HCT116 (cell line): ENCODE results near the gene C2orf74. TPM values are rescaled to one million over a fixed set of nuclear protein-coding genes. Genes with fewer than 3 reads are reported as not detected.

Source experiments
- ATAC-seq: fragments of 200-7000 bp; cut with Tn5 transposase; 2 replicates; pipeline ENCODE4 v1.9.1; 2020; ENCODE audit warnings: mild to moderate bottlenecking, moderate library complexity
- BruUV-seq: library from RNA; stranded (reverse); fragments of 400-500 nt; replicated peaks from 2 replicates; lab custom pipeline; 2021; lab: Mats Ljungman, UMichigan
- CTCF ChIA-PET: fragments of 300-600 bp; sonication (Branson Sonifier 250); formaldehyde crosslinking; loops from one replicate; lab custom pipeline; 2021; ENCODE audit warnings: antibody characterized with exemption; lab: Charles Lee
- POLR2A ChIA-PET: fragments of 300-600, 350-600 bp; sonication (Branson Sonifier 250); formaldehyde crosslinking; loops from one replicate; lab custom pipeline; 2021; ENCODE audit warnings: antibody characterized with exemption; lab: Charles Lee
- RAD21 ChIA-PET, 2 experiments: fragments of 300-600 bp; sonication (Branson Sonifier 250); formaldehyde crosslinking; loops; one replicate each; lab custom pipeline; 2023; ENCODE audit warnings: low total read pairs in 2 of 2; ENCODE audit not compliant: uncharacterized antibody in 2 of 2, unreplicated experiment in 2 of 2, low non-redundant PET in 1 of 2; lab: Charles Lee
- DNase-seq: peaks from one replicate; pipeline ENCODE4 v3.0.0-alpha.2; 2010; ENCODE audit warnings: low read depth, low spot score
- H2AFZ ChIP-seq: fragments of 200-600 bp; shearing (Covaris generic), sonication (generic); 2 replicates; pipeline ENCODE4 v1.6.1; 2017; ENCODE audit warnings: low read depth, mixed run types, mixed read lengths, antibody characterized with exemption, low read length; ENCODE audit not compliant: poor library complexity, severe bottlenecking
- H3K27ac ChIP-seq: 2 replicates; pipeline ENCODE4 v1.5.1; 2012; ENCODE audit warnings: low read depth, low read length
- H3K27me3 ChIP-seq: fragments of 200-600 bp; sonication (generic); 2 replicates; pipeline ENCODE4 v1.6.1; 2016; ENCODE audit warnings: mixed run types, low read length, mixed read lengths; ENCODE audit not compliant: insufficient read depth
- H3K36me3 ChIP-seq, 2 experiments: fragments of 200-500 bp in 1 of 2; fragments of 200-600 bp in 1 of 2; sonication (Bioruptor generic) in 1 of 2; sonication (generic) in 1 of 2; 2 replicates each; pipeline versions ENCODE4 v1.5.1 to v1.6.1; 2014 to 2016; ENCODE audit warnings: low read length in 2 of 2, inconsistent platforms in 1 of 2, mixed read lengths in 1 of 2, mixed run types in 1 of 2; ENCODE audit not compliant: insufficient read depth in 2 of 2, control insufficient read depth in 1 of 2
- H3K4me1 ChIP-seq, 2 experiments: fragments of 200-600 bp in 1 of 2; sonication (generic) in 1 of 2; 2 replicates each; pipeline versions ENCODE4 v1.5.1 to v1.6.1; 2012 to 2017; ENCODE audit warnings: low read length in 2 of 2, inconsistent platforms in 1 of 2, mild to moderate bottlenecking in 1 of 2, mixed read lengths in 1 of 2, mixed run types in 1 of 2, moderate library complexity in 1 of 2; ENCODE audit not compliant: insufficient read depth in 2 of 2, control insufficient read depth in 1 of 2
- H3K4me2 ChIP-seq: fragments of 200-600 bp; sonication (generic); 2 replicates; pipeline ENCODE4 v1.6.1; 2017; ENCODE audit warnings: mixed run types, low read length, mixed read lengths
- H3K4me3 ChIP-seq, 2 experiments: fragments of 200-600 bp in 1 of 2; sonication (generic) in 1 of 2; replicated peaks in 1 of 2; 2 replicates each; pipeline ENCODE4 v1.5.1; 2011 to 2016; ENCODE audit warnings: low read length in 2 of 2, control low read depth in 1 of 2, low read depth in 1 of 2, mild to moderate bottlenecking in 1 of 2, mixed read lengths in 1 of 2, mixed run types in 1 of 2
- H3K79me2 ChIP-seq: fragments of 200-600 bp; sonication (generic); 2 replicates; pipeline ENCODE4 v1.6.1; 2017; ENCODE audit warnings: mild to moderate bottlenecking, mixed run types, low read length, moderate library complexity, mixed read lengths; ENCODE audit not compliant: insufficient read depth
- H3K9ac ChIP-seq: fragments of 200-600 bp; sonication (generic); 2 replicates; pipeline ENCODE4 v1.6.1; 2016; ENCODE audit warnings: low read length, mixed read lengths
- H3K9me2 ChIP-seq: fragments of 200-600 bp; sonication (generic), shearing (Covaris generic); 2 replicates; pipeline ENCODE4 v1.6.1; 2017; ENCODE audit warnings: mixed run types, mild to moderate bottlenecking, moderate library complexity; ENCODE audit not compliant: insufficient read depth
- H3K9me3 ChIP-seq, 2 experiments: fragments of 200-500 bp in 1 of 2; fragments of 200-600 bp in 1 of 2; sonication (Bioruptor generic) in 1 of 2; sonication (generic) in 1 of 2; 2 replicates each; pipeline ENCODE4 v1.6.1; 2014 to 2017; ENCODE audit warnings: low read length in 2 of 2, mixed read lengths in 2 of 2, inconsistent platforms in 1 of 2, low read depth in 1 of 2, mild to moderate bottlenecking in 1 of 2, mixed run types in 1 of 2, moderate library complexity in 1 of 2; ENCODE audit not compliant: control insufficient read depth in 1 of 2, insufficient read depth in 1 of 2
- H4K20me1 ChIP-seq: fragments of 200-600 bp; sonication (generic), shearing (Covaris generic); 2 replicates; pipeline ENCODE4 v1.6.1; 2017; ENCODE audit warnings: mixed run types, mild to moderate bottlenecking, moderate library complexity; ENCODE audit not compliant: insufficient read depth
- CBX3 ChIP-seq: IDR thresholded peaks from 2 replicates; pipeline ENCODE4 v1.6.1; 2012; ENCODE audit warnings: low read depth
- CEBPB ChIP-seq: IDR thresholded peaks from 2 replicates; pipeline ENCODE4 v1.6.1; 2012; ENCODE audit warnings: low read depth
- EGR1 ChIP-seq: IDR thresholded peaks from 2 replicates; pipeline ENCODE4 v1.6.1; 2012; ENCODE audit warnings: low read depth
- EZH2 ChIP-seq: fragments of 200-600 bp; sonication (generic); IDR thresholded peaks from 2 replicates; pipeline ENCODE4 v1.6.1; 2017; ENCODE audit warnings: antibody characterized with exemption, mixed run types
- EZH2phosphoT487 ChIP-seq: fragments of 200-600 bp; IDR thresholded peaks from 2 replicates; pipeline ENCODE4 v1.6.1; 2018; ENCODE audit warnings: antibody characterized with exemption, borderline replicate concordance
- FOSL1 ChIP-seq: IDR thresholded peaks from 2 replicates; pipeline ENCODE4 v1.6.1; 2012; ENCODE audit warnings: low read depth
- JUND ChIP-seq: IDR thresholded peaks from 2 replicates; pipeline ENCODE4 v1.6.1; 2012
- POLR2A ChIP-seq: IDR thresholded peaks from 2 replicates; pipeline ENCODE4 v1.7.0; 2011; ENCODE audit warnings: borderline replicate concordance; ENCODE audit not compliant: insufficient read depth, insufficient read length; ENCODE audit errors: extremely low read depth
- SP1 ChIP-seq: IDR thresholded peaks from 2 replicates; pipeline ENCODE4 v1.6.1; 2012; ENCODE audit warnings: low read depth
- SRF ChIP-seq: IDR thresholded peaks from 2 replicates; pipeline ENCODE4 v1.6.1; 2012; ENCODE audit warnings: low read depth
- YY1 ChIP-seq: IDR thresholded peaks from 2 replicates; pipeline ENCODE4 v1.6.1; 2011; ENCODE audit warnings: low read length, low read depth, moderate library complexity, mild to moderate bottlenecking; ENCODE audit not compliant: insufficient replicate concordance; ENCODE audit errors: extremely low read depth
- ZFX ChIP-seq: fragments of 450-650 bp; IDR thresholded peaks from 2 replicates; pipeline ENCODE4 v1.6.1; 2017
- ZNF274 ChIP-seq: fragments of 200-500 bp; sonication (Bioruptor generic); IDR thresholded peaks from 2 replicates; pipeline ENCODE4 v1.6.1; 2014; ENCODE audit warnings: mild to moderate bottlenecking, low read depth, low read length, inconsistent platforms
- intact Hi-C: fragments of 100-400 bp; cut with micrococcal nuclease; formaldehyde crosslinking; loops from 2 replicates; pipeline ENCODE4 v1.10.0; 2022
- total RNA-seq: library from RNA; stranded (reverse); gene quantifications from one replicate; pipeline ENCODE4 v1.2.1, GENCODE V29; 2021; ENCODE audit not compliant: unreplicated experiment
- TF ChIP-seq, protein P1 (sequence below): IDR thresholded peaks from 2 replicates; pipeline ENCODE4 v1.6.1; 2012
- TF ChIP-seq, protein P2 (sequence below): IDR thresholded peaks from 2 replicates; pipeline ENCODE4 v1.6.1; 2012; ENCODE audit warnings: low read depth

The C2orf74 gene
- total RNA-seq, 1 experiment from 2014 or later = not detected

DNA sequence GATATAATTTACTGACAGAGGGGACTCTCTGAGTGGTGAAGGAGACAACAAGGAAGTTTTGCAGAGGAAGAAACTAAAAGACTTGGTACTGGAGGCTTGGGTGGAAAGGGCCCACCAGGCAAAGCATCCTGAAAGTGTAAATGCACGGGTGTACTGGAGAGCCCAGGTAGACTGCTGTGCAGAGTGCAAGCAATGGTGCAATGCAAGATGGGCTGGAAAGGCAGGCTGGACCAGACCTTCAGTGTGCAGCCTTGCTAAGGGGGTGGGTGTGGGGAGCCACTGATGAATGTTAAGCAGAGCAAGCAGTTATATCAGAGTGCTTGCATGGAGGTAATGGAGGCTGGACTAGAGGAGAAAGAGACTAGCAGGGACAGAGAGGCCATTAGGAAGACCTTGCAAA lies 10.7 kb downstream of the C2orf74 start:
- Histone ChIP-seq H3K9me3 (peaks cover 0 to 3% of the 10 kb centered on the region in 2 experiments; a peak in 1 of 4 replicates), H3K27ac (no peak overlapping the region), H3K9ac (no peak overlapping the region), H3K36me3 (no peaks in the 10 kb centered on the region), H3K9me2 (no peaks in the 10 kb centered on the region), H4K20me1 (no peaks in the 10 kb centered on the region), H3K79me2 (peaks cover 3% of the 10 kb centered on the region; the same call in 1 of the 2 replicates), H3K4me1 (peaks cover 4 to 9% of the 10 kb centered on the region in 2 experiments; a peak in 3 of 4 replicates), H3K4me3 (no peak overlapping the region), H2AFZ (no peak overlapping the region), H3K4me2 (no peak overlapping the region), H3K27me3 (no peaks in the 10 kb centered on the region)
- intact Hi-C loops = no loop called here
- RAD21 ChIA-PET = no interaction called here
- POLR2A ChIA-PET = no interaction called here
- ATAC-seq (no peak), DNase-seq (no peak)
- CTCF ChIA-PET = no interaction called here
- TF ChIP-seq EZH2 = no peak
- TF ChIP-seq EGR1 = no peak
- TF ChIP-seq SP1 = no peak
- no peak for TF ChIP-seq CEBPB
- TF ChIP-seq, protein P1, sequence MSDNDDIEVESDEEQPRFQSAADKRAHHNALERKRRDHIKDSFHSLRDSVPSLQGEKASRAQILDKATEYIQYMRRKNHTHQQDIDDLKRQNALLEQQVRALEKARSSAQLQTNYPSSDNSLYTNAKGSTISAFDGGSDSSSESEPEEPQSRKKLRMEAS = no peak
- TF ChIP-seq CBX3 = no peak
- TF ChIP-seq FOSL1 = no peak
- TF ChIP-seq, protein P2, sequence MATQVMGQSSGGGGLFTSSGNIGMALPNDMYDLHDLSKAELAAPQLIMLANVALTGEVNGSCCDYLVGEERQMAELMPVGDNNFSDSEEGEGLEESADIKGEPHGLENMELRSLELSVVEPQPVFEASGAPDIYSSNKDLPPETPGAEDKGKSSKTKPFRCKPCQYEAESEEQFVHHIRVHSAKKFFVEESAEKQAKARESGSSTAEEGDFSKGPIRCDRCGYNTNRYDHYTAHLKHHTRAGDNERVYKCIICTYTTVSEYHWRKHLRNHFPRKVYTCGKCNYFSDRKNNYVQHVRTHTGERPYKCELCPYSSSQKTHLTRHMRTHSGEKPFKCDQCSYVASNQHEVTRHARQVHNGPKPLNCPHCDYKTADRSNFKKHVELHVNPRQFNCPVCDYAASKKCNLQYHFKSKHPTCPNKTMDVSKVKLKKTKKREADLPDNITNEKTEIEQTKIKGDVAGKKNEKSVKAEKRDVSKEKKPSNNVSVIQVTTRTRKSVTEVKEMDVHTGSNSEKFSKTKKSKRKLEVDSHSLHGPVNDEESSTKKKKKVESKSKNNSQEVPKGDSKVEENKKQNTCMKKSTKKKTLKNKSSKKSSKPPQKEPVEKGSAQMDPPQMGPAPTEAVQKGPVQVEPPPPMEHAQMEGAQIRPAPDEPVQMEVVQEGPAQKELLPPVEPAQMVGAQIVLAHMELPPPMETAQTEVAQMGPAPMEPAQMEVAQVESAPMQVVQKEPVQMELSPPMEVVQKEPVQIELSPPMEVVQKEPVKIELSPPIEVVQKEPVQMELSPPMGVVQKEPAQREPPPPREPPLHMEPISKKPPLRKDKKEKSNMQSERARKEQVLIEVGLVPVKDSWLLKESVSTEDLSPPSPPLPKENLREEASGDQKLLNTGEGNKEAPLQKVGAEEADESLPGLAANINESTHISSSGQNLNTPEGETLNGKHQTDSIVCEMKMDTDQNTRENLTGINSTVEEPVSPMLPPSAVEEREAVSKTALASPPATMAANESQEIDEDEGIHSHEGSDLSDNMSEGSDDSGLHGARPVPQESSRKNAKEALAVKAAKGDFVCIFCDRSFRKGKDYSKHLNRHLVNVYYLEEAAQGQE = no peak
- TF ChIP-seq SRF = no peak
- no peak for TF ChIP-seq YY1
- no peak for TF ChIP-seq POLR2A
- TF ChIP-seq JUND = no peak
- TF ChIP-seq EZH2phosphoT487 = no peak
- no peak for TF ChIP-seq ZNF274
- TF ChIP-seq ZFX = no peak
- BruUV-seq = no TSS peak
